SKM-1 (cell line): ENCODE results near the gene CAPN8.
"Not testable (repeated sequence)": the region's sequence is repeated elsewhere in the genome, so short reads cannot be mapped to it uniquely, and the experiment has no call there.

Experiments used
- DNase-seq: peaks from one replicate; lab custom pipeline; 2025; ENCODE audit not compliant: unreplicated experiment; lab: John Stamatoyannopoulos, UW

The CAPN8 gene

DNA sequence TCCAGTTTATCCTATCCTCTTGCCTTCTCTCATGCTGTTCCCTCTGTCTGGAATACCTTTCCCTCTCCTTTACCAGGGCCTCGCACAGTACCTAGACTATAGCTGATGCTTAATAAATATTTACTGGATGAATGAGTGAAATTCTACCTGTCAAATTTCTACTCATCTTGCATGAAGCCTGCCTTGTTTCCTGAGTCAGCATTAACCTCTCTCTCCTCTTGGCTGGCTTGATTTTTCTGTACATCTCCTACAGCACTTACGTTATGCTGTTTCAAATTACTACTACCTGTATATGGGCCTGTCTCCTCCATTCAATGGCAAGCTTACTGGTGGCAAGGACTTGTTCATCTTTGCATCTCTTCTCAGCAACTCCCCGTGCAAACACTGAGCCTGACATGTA is 130.8 kb downstream of the CAPN8 start:
- no peak for DNase-seq

DNA sequence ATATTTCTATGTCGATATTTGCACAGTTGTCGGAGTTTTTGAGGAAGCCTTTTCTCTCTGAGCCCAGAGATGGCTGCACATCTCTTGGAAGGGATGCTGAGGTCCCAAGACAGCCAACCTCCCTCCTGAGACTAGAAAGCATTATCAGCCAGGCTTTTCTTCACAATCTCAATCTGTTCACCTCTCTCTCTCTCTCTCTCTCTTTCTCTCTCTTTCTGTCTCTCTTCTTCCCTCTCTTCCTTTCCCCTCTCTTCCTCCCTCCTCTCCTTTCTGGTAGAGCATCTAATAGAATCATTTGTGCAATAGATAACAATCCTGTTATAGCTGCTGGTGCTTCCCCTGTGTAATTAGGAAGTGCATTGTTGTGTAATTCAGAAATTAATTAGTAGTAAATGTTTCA is 131.8 kb downstream of the CAPN8 start:
- no peak for DNase-seq

DNA sequence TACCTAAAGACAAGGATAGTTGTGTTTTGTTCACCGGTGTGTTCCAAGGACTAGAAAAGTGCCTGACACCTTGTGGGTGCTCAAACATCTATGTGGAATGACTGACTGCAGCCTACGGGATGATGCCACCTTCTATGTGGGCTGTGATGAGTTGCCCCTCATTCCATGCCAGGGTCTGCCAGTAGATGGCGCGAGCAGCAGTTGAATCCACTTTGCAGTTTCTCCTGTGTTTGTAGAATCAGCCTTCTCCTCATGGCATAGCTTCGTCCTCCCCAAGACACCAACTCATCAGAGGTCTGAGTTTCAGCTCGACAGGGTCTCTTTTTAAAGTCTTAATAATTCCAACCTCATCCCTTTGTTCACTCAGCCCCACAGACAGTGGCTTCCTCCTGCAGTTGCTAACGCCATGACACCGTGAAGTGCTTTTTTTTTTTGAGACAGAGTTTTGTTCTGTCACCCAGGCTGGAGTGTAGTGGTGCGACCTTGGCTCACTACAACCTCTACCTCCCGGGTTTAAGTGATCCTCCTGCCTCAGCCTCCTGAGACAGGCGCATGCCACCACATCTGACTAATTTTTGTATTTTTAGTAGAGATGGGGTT is 133.7 kb downstream of the CAPN8 start:
- peak; percentile 57 for DNase-seq

DNA sequence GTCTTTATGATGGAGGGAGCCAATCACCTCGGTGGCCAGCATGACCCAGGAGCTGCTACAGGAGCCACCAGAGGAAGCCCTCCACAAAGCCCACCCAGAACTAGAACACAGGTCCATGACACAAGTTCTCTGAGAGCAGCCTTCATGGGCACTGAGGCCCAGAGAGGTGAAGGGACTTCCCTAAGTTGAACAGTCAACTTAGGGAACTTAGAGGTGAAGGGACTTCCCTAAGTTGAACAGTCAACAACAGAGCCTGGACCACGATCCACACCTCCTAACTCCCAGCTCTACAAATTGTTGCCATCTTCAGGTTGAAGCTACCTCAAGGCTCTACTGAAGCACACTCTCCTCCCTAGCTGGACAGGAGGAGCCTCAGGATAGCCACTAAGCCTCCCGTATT is 139.5 kb downstream of the CAPN8 start:
- DNase-seq, result no peak

DNA sequence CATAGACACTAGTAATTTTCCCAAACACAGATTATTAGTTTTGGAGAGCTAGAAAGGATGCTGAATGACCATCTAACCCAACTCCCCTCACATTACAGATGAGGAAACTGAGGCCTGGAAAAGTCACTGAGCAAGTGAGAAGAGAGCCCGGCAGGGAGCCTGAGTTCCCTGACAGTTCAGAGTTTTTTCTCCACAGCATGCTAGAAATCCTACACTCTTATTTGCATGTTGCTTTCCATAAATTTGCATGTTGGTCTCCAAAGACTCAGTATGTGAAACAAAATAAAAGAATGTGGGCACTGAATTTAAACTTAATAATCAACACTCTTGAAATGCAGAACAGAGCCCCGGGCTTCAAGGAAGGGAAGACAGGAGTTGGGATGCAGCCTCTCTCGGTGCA is 140.0 kb downstream of the CAPN8 start:
- no peak for DNase-seq

DNA sequence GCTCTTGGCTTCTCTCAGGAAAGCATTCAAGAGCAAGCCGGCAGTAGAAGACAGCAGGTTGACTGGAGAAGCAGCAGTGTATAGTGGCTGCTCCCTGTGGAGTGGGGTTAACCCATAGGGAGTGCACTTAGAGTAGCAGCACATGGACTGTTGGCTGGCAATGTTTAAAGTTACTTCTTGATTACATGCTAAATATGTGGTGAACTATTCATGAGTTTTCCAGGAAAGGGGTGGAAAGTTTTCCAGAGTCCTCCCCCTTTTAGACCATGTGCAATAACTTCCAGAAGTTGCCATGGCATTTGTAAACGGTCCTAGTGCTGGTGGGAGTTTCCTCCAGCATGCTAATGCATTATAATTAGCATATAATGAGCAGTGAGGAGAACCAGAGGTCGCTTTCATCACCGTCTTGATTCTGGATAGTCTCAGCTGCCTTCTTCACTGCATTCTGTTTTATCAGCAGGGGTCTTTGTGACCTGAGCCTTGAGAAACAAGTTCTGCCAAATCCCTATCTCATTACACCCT is 140.5 kb downstream of the CAPN8 start:
- DNase-seq, result no peak

DNA sequence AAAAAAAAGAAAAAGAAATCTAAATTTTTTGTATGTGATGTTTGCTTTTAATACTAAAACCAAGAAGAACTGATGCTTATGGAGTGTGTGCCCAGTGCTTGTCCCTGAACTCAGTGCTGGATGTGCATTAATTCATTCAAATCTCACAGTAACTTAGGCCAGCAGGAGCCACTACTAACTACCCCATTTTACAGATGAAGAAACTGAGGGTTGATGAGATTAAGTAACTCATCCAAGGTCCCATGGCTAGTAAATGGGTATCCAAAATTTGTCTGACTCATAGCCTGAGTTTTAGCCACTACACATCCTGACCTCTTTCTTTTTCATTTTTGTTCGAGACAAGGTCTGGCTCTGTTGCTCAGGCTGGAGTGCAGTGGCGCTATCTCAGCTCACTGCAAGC is 144.4 kb downstream of the CAPN8 start:
- no peak for DNase-seq

DNA sequence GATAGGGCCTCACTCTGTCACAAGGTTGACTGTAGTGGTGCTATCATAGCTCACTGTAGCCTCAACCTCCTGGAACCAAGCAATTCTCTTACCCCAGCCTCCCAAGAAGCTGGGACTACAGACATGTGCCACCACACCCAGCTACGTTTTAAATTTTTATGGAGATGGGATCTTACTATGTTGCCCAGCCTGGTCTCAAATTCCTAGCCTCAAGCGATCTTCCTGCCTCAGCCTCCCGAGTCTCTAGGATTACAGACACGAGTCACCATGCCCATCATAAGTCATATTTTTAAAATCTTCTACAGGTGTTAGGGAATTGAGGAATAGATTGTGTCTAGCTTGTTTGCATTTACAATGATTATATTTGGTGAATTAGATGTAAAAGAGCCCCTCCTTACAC is 145.3 kb downstream of the CAPN8 start:
- DNase-seq, result no peak

DNA sequence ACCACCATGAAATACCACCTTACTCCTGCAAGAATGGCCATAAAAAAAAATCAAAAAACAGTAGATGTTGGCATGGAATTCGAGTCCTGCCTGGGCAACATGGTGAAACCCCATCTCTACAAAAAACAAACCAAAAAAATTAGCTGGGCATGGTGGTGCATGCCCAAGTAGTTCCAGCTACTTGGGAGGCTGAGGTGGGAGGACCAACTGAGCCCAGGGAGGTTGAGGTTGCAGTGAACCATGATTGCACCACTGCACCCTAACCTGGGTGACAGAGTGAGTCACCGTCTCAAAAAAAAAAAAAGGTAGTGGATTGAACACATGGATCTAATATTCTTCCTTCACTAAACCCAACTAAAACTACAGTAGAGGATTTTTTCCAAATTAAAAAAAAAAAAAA is 146.4 kb downstream of the CAPN8 start:
- no peak for DNase-seq

DNA sequence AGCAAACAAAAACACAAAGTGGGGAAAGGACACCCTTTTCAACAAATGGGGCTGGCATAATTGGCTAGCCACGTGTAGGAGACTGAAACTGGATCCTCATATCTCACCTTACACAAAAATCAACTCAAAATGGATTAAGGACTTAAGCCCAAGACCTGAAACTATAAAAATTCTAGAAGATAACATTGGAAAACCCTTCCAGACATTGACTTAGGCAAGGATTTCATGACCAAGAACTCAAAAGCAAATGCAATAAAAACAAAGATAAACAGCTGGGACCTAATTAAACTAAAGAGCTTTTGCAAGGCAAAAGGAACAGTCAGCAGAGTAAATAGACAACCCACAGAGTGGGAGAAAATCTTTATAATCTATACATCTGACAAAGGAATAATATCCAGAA is 146.9 kb downstream of the CAPN8 start:
- not testable (repeated sequence) for DNase-seq

DNA sequence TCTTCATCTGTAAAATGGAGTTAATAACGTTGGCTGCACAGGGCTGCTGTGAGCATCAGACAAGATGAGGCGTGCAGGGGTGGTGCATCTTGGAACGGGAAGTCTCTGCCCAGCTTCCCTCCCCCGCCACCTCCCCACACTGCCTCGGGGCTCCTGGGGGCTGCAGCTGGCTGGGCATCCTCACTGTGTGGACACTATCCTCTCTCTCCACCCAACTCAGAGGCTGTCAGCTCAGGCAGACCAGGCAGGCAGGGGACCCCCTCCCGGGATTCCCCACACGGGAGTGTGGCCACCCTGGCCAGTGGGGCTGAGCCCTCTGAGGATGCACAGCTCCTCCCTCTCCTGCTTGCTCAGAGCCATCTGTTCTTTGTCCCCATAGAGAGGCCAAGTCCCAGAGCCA is 149.6 kb downstream of the CAPN8 start:
- no peak for DNase-seq

DNA sequence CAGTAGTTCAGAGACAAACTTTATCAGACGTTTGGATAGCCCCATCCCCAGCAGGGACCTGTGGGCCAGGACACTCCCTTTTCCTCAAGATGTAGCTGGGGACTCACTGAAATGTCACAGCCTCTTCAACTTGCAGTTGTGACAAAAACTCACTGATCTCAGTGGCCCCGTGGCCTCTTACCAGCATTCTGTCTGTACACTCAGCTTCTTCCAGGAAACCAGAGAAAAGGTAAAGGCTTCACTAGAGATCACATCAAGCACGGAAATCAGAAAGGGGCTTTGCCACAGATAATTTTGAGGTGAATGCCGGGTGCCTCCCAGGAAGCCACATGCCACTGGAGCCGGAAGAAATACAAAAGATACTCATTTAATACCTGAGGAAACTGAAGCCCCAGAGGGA is 150.1 kb downstream of the CAPN8 start:
- DNase-seq, result no peak

DNA sequence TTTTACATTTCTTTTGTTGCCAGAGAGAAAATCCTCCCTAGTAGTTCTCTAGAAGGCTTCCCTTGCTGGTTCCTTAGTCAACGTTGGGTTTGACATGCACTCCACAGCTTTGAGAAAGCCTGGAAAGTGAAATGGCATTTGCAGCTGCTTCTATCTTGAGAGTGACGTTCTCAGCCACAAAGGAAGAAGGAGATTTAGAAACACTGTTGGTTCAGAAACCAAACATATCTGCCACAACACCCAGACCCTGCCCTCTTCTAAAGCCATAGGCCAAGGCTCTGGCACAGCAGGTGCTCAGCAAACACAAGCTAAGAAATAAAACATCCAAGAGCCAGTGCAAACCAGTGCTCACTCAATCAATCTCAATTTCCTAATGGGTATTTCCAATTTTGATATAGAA is 150.9 kb downstream of the CAPN8 start:
- DNase-seq, result no peak

DNA sequence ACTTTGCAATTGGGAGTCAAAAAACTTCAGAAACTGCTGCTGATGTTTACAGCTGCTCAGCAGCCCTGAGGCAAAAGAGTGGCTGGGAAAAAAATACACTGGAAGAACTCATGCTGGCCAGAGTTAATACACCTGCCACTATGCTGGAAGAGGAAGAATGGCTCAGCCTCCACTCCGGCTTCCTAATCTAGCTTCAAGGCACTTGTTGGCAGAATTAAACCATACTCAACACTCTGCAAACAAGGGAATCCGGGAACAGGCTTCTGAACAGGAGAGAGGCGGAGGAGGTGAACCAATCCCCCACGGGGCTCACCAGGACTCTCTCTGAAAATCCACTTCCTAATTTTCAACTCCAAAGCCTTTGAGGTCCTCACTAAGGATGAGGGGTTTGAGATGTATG is 152.2 kb downstream of the CAPN8 start:
- no peak for DNase-seq

DNA sequence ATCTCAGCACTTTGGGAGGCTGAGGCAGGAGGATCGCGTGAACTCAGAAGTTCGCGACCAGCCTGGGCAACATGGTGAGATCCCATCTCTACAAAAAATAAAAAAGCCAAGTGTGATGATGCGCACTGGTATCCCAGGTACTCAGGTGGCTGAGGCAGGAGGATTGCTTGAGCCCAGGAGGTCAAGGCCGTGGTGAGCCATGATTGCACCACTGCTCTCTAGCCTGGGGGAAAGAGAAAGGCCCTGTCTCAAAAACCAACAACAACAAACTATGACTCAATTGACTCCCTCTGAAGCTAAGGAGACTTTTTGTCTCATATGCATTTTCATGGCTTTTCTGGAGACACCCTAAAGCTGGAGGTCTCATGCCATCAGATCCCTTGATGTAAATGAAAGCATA is 153.4 kb downstream of the CAPN8 start:
- no peak for DNase-seq

DNA sequence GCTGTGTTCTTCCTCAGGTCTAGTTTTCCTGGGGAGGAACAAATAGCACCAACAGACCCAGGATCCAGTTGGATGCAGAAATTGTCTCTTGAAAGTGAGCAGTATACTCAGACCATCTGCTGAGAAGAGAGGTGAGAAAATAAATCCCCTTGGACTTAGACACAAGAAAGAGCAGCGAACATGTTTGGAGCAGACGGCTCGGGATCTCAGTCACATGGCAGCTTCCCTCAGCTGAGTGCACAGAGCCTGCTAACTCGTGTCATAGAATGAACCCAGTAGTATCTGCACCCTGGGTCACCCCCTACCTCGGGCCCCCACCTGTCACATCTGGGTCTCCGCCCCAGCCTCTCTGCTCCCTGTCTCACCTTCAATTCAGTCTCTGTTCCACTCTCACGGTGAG is 156.7 kb downstream of the CAPN8 start:
- no peak for DNase-seq

DNA sequence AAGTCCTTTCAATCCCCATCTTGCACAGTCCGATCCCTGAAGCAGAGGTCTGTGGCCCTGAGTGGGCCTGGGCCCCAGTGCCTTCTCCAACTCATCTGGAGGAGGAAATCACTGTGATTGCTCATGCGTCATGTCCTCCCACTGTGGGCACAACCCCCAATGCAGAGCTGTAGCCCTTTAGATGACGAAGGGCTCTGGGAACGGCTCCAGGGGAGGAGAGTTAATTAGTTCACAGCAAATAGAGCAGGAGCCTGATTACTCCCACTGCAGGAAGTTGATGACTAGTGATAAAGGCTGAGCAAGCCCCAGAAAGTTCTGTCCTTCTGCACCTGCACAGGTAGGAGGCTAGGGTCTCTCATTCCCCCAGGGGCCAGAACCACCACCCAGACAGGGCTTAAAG is 160.8 kb downstream of the CAPN8 start:
- no peak for DNase-seq

DNA sequence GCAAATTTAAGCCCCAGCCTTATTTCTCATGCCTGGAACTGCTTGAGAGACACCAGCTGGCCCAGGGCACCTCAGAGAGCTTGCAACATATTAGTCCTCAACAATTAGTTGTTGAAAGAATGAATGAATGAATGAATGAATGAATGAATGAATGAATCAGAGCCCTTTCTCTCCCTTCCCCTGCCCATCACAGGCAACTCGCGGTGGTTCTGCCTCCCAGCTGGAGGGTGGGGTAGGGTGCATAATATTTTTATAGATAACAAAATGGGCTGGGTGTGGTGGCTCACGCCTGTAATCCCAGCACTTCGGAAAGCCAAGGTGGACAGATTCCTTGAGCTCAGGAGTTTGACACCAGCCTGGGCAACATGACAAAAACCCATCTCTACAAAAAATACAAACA is 162.2 kb downstream of the CAPN8 start:
- no peak for DNase-seq

DNA sequence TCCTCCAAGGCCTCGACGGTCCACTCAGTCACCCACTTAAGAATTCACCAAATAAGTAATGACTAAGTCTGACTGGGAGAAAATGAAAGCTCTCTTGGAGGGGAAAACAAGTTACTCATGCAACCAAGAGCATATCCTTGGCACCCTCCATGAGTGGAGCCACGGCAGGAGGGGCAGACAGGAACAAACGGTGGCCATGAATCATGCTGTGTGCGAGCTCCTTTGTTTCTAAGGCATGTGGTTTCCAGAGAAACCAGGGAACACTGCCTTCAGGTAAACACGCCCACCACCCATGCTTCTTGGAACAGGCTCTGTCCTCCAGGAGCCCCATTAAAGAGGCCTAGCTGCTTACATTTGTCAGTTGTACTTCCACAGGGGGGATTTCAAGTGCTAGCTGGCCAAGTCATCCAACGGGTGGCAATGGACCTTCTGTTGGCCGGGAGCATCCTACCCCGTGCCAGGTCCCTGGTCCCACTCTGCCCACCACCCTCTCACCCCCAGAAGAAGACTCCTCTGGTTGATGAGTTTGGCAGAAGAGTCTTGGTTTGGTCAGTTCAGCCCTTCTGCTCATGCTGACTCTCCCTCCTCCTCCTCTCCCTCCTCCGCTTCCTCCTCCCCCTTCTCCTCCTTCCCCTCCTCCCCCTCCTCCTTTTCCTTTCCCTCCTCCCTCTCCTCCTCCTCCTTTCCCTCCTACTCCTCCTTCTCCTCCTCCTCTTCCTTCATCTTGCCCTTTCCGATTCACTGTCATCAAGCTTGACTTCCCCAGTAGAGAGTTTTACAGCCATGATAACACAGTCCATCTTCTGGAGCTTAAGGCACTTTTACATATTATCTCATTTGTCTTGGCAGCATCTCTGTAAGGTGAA is 164.7 kb downstream of the CAPN8 start:
- no peak for DNase-seq

DNA sequence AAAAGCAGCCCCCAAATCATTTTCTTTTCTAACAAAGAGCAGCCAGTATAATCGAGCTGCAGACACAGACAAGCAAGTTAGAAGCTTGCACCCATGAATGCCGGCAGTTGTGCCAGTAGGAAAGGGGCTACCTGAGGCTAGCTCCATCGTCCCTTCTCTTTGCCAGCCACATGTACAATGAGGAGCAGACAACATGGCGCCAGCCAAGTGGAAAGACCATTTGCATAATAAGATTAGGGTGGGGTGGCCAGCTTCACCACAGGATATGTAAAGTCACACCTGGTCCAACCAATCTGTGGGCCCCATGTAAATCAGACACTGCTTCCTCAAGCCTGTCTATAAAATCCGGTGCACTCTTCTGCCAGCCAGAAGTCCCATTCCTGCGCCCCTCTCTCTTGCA is 168.6 kb downstream of the CAPN8 start:
- no peak for DNase-seq

DNA sequence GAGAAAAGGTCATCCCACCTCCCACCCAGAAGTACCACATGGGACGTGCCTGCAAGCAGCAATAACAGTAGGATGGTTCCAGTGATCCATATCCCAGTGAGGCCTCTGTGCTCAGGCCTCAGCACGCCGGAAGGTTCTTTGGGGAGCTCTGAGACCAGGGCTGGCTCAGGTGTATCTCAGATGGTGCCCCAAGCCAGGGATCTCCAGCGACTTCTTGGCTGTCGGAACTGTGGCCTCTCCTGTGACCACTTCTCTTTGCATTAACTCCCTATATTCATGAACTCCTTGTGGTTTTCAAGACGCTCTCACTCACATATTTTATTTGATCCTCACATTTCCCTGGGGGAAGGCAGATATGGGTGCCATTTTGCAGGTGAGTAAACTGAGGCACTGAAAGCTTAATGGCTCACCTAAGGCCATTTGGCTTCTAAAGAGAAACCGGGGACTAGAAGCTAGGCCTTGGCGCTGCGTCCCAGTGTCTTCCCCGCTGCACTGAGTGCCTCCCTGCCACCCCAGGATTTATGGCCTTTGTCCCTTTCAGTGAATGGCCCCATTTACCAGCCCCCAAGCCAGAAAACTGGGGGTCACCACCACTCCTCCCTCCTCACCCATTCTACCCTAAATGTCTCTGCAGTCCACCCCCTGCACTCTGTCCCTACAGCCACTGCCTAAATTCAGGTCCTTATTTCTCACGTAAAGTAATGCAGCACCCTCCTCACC is 170.4 kb downstream of the CAPN8 start:
- no peak for DNase-seq

DNA sequence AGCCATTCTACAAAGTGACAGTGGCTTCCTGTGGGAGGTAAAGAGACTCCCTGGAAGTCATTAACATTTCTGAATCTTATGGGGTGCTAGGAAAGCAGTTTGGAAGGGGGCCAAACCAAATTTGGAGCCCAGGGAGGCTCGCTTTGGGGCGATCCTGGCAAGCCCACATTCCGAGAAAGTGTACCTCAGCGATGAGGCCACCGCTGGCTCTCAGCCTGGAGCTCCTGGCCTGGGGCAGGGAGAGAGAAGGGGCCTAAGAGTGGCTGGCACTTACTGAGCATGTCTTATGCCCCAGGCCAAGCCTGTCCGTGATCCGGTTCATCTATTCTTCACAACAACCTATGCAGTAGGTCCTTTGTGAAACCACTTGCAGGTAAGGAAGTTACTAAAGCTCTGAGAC is 173.5 kb downstream of the CAPN8 start:
- no peak for DNase-seq
